Measurements from ENCODE around the gene SP140. TPM values are rescaled to one million over a fixed set of nuclear protein-coding genes. Genes with fewer than 3 reads are reported as not detected.

Gene SP140
- total and polyA plus RNA-seq, 9 of the 15 experiments (the other 6 are each of a cell fraction or from before 2014, with no cell fraction given), result 0.04 to 1.1 (median 0.57) TPM; not detected in 1

DNA sequence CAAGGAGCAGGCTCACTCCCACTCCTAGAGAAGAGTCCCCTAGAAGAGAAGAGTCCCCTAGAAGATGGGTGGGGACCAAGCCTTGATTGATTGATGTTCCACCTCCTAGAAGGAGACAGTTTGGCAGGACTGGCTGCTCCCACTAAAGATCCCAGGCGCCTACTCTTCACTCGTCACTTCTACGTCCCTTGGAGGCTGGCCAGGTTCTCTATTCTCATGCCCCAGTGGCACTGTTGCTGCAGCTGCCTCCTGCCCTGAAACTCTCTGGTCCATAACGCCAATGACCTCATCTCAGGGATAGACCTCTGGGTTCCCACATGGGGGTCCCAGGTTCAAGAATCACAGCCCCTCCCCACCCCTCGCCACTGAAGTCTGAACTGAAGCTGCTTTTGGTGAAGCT, 99.0 kb downstream of the SP140 start:
- Histone ChIP-seq H2AFZ (ENCODE audit: low read depth, low read length) (no peak overlapping the region), H3K4me3 (no peak overlapping the region), H3K27ac (ENCODE audit: extremely low read depth, low read depth, low read length) (no peak overlapping the region), H3K4me1 (replicated peaks in 1 of 2; ENCODE audit: control insufficient read depth in 2 of 2, insufficient read depth in 2 of 2, low read length in 2 of 2) (peaks cover 1 to 16% of the 10 kb centered on the region in 2 experiments; a peak in 4 of 5 replicates), H3K4me2 (ENCODE audit: insufficient read depth, low read length) (no peak overlapping the region), H3K9me3 (replicated peaks; ENCODE audit: control insufficient read depth, insufficient read depth, low read depth, low read length) (peaks cover 5% of the 10 kb centered on the region), H3K27me3 (ENCODE audit: control insufficient read depth in 2 of 2, insufficient read depth in 2 of 2, low read length in 2 of 2) (no peaks in the 10 kb centered on the region), H3K9me1 (ENCODE audit: control insufficient read depth, insufficient read depth, low read length) (no peaks in the 10 kb centered on the region), H3K79me2 (ENCODE audit: control insufficient read depth, insufficient read depth, low read length) (peaks cover 7% of the 10 kb centered on the region; the same call in 2 of the 3 replicates), H3K36me3 (ENCODE audit: control insufficient read depth, insufficient read depth, low read length) (no peaks in the 10 kb centered on the region), H4K20me1 (replicated peaks; ENCODE audit: control insufficient read depth, insufficient read depth, low read length) (no peaks in the 10 kb centered on the region), H3K9ac (ENCODE audit: insufficient read depth in 1 of 2, low read depth in 2 of 2, low read length in 2 of 2) (no peak overlapping the region)
- FAIRE-seq (no peak), DNase-seq (ENCODE audit: extremely low read depth in 1 of 4, low spot score in 3 of 4) (no peak), ATAC-seq (no peak)
- WGBS (ENCODE audit: insufficient coverage, low coverage, missing lambda C conversion rate), result 57% methylated on average over 5 of the region's 5 CpGs
- no TSS peak for BruUV-seq (replicated peaks)
- CTCF ChIA-PET (ENCODE audit: low intra/inter-chr PET ratio), result no interaction called here
- TF ChIP-seq, protein P1, sequence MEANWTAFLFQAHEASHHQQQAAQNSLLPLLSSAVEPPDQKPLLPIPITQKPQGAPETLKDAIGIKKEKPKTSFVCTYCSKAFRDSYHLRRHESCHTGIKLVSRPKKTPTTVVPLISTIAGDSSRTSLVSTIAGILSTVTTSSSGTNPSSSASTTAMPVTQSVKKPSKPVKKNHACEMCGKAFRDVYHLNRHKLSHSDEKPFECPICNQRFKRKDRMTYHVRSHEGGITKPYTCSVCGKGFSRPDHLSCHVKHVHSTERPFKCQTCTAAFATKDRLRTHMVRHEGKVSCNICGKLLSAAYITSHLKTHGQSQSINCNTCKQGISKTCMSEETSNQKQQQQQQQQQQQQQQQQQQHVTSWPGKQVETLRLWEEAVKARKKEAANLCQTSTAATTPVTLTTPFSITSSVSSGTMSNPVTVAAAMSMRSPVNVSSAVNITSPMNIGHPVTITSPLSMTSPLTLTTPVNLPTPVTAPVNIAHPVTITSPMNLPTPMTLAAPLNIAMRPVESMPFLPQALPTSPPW (CRISPR knock-in tag; IDR thresholded peaks at IDR 0.05), result no peak
- TF ChIP-seq ZZZ3 (IDR thresholded peaks at IDR 0.05) (no peak), FOXA3 (CRISPR knock-in tag; conservative IDR thresholded peaks at IDR 0.05 in 1 of 2, IDR thresholded peaks at IDR 0.05 in 1 of 2) (no peak), BRD4 (IDR thresholded peaks at IDR 0.05) (no peak), FUS (optimal IDR thresholded peaks at IDR 0.05; ENCODE audit: low read depth, low read length) (no peak), TAF7 (tag; IDR thresholded peaks at IDR 0.05) (no peak), SREBF1 (IDR thresholded peaks at IDR 0.05; ENCODE audit: borderline replicate concordance, low read depth, low read length) (no peak), PHF21A (IDR thresholded peaks at IDR 0.05; ENCODE audit: borderline replicate concordance, low read depth) (no peak), KLF1 (tag; IDR thresholded peaks at IDR 0.05) (no peak), CREM (IDR thresholded peaks at IDR 0.05; ENCODE audit: low read depth) (no peak), TEAD4 (IDR thresholded peaks at IDR 0.05; ENCODE audit: low read length) (no peak), TEAD4 (CRISPR knock-in tag; IDR thresholded peaks at IDR 0.05; ENCODE audit: borderline replicate concordance) (no peak)
- TF ChIP-seq, protein P2, sequence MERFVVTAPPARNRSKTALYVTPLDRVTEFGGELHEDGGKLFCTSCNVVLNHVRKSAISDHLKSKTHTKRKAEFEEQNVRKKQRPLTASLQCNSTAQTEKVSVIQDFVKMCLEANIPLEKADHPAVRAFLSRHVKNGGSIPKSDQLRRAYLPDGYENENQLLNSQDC (CRISPR knock-in tag; IDR thresholded peaks at IDR 0.05), result no peak
- TF ChIP-seq, protein P3, sequence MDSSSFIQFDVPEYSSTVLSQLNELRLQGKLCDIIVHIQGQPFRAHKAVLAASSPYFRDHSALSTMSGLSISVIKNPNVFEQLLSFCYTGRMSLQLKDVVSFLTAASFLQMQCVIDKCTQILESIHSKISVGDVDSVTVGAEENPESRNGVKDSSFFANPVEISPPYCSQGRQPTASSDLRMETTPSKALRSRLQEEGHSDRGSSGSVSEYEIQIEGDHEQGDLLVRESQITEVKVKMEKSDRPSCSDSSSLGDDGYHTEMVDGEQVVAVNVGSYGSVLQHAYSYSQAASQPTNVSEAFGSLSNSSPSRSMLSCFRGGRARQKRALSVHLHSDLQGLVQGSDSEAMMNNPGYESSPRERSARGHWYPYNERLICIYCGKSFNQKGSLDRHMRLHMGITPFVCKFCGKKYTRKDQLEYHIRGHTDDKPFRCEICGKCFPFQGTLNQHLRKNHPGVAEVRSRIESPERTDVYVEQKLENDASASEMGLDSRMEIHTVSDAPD (CRISPR knock-in tag; IDR thresholded peaks at IDR 0.05), result no peak
- TF ChIP-seq, protein P4, sequence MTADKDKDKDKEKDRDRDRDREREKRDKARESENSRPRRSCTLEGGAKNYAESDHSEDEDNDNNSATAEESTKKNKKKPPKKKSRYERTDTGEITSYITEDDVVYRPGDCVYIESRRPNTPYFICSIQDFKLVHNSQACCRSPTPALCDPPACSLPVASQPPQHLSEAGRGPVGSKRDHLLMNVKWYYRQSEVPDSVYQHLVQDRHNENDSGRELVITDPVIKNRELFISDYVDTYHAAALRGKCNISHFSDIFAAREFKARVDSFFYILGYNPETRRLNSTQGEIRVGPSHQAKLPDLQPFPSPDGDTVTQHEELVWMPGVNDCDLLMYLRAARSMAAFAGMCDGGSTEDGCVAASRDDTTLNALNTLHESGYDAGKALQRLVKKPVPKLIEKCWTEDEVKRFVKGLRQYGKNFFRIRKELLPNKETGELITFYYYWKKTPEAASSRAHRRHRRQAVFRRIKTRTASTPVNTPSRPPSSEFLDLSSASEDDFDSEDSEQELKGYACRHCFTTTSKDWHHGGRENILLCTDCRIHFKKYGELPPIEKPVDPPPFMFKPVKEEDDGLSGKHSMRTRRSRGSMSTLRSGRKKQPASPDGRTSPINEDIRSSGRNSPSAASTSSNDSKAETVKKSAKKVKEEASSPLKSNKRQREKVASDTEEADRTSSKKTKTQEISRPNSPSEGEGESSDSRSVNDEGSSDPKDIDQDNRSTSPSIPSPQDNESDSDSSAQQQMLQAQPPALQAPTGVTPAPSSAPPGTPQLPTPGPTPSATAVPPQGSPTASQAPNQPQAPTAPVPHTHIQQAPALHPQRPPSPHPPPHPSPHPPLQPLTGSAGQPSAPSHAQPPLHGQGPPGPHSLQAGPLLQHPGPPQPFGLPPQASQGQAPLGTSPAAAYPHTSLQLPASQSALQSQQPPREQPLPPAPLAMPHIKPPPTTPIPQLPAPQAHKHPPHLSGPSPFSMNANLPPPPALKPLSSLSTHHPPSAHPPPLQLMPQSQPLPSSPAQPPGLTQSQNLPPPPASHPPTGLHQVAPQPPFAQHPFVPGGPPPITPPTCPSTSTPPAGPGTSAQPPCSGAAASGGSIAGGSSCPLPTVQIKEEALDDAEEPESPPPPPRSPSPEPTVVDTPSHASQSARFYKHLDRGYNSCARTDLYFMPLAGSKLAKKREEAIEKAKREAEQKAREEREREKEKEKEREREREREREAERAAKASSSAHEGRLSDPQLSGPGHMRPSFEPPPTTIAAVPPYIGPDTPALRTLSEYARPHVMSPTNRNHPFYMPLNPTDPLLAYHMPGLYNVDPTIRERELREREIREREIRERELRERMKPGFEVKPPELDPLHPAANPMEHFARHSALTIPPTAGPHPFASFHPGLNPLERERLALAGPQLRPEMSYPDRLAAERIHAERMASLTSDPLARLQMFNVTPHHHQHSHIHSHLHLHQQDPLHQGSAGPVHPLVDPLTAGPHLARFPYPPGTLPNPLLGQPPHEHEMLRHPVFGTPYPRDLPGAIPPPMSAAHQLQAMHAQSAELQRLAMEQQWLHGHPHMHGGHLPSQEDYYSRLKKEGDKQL (CRISPR knock-in tag; IDR thresholded peaks at IDR 0.05; ENCODE audit: borderline replicate concordance), result no peak
- intact Hi-C loops (cut with micrococcal nuclease) (loop anchor here (10.0 kb wide), 1 partner anchor 290 kb away; no protein-coding TSS in a partner anchor), in situ Hi-C loops (cut with MboI) (no loop called here)
- POLR2A ChIA-PET, result no interaction called here
